NCI-H345 (cell line): ENCODE data around the gene PREX1.
"Not testable (repeated sequence)": the region's sequence is repeated elsewhere in the genome, so short reads cannot be mapped to it uniquely, and the experiment has no call there.

Experiments
- DNase-seq: peaks from one replicate; lab custom pipeline; 2025; lab: John Stamatoyannopoulos, UW

The PREX1 gene

GRCh38 chr20:48847498-48848205, 19.9 kb upstream of the PREX1 start:
- no peak for DNase-seq

GRCh38 chr20:48846516-48847492, 19.0 kb upstream of the PREX1 start:
- no peak for DNase-seq

GRCh38 chr20:48845721-48846306, 18.0 kb upstream of the PREX1 start:
- no peak for DNase-seq

GRCh38 chr20:48844996-48845395, 17.2 kb upstream of the PREX1 start:
- no peak for DNase-seq

GRCh38 chr20:48843896-48844295, 16.1 kb upstream of the PREX1 start:
- not testable (repeated sequence) for DNase-seq

- DNase-seq = no peak
These were observed 15.4 kb upstream of the PREX1 start for GRCh38 chr20:48843057-48843806.

- DNase-seq = no peak
These were observed 14.2 kb upstream of the PREX1 start for GRCh38 chr20:48841875-48842529.

- no peak for DNase-seq
These were observed 13.5 kb upstream of the PREX1 start for GRCh38 chr20:48841196-48841874.

- DNase-seq = no peak
These were observed 11.5 kb upstream of the PREX1 start for GRCh38 chr20:48839154-48839917.

GRCh38 chr20:48837014-48837413, 9.2 kb upstream of the PREX1 start:
- no peak for DNase-seq

GRCh38 chr20:48835390-48835789, 7.6 kb upstream of the PREX1 start:
- no peak for DNase-seq

GRCh38 chr20:48834278-48834677, 6.5 kb upstream of the PREX1 start:
- DNase-seq = no peak

GRCh38 chr20:48832405-48832730, 4.6 kb upstream of the PREX1 start:
- no peak for DNase-seq

- no peak for DNase-seq
These were observed 4.1 kb upstream of the PREX1 start for GRCh38 chr20:48831718-48832404.

GRCh38 chr20:48830826-48831318, 3.1 kb upstream of the PREX1 start:
- DNase-seq = no peak

- no peak for DNase-seq
These were observed 2.1 kb upstream of the PREX1 start for GRCh38 chr20:48829940-48830339.

- no peak for DNase-seq
These were observed 1.1 kb upstream of the PREX1 start for GRCh38 chr20:48828734-48829460.

- no peak for DNase-seq
These were observed 672 bp downstream of the PREX1 start for GRCh38 chr20:48826883-48827771.
